H1 (cell line): ENCODE measurements around the gene RGS17. TPM values are rescaled to one million over a fixed set of nuclear protein-coding genes. Genes with fewer than 3 reads are reported as not detected.

Source experiments
- CTCF ChIA-PET: fragments of 300-600 bp; sonication (Branson Sonifier 250); formaldehyde crosslinking; loops from one replicate; lab custom pipeline; 2021; ENCODE audit not compliant: partially characterized antibody; lab: Charles Lee
- POLR2A ChIA-PET: fragments of 300-600 bp; sonication (Branson Sonifier 250); formaldehyde crosslinking; loops from one replicate; lab custom pipeline; 2021; ENCODE audit warnings: inconsistent platforms; ENCODE audit not compliant: partially characterized antibody; lab: Charles Lee
- DNase-seq, 2 experiments: peaks; one replicate each; pipeline versions ENCODE4 v3.0.0 to v3.0.0-alpha.2; 2010 to 2022; ENCODE audit warnings: low spot score in 2 of 2, low read depth in 1 of 2, mixed read lengths in 1 of 2
- FAIRE-seq: peaks from 2 replicates; lab custom pipeline; 2011; peaks lifted over from hg19 to GRCh38; lab: Jason Lieb, UNC
- H2AFZ ChIP-seq: 2 replicates; pipeline ENCODE4 v1.8.1; 2012; ENCODE audit warnings: low read length, inconsistent platforms
- H2AK5ac ChIP-seq: 2 replicates; pipeline ENCODE4 v1.6.1; 2013; ENCODE audit warnings: low read depth, low read length
- H2BK120ac ChIP-seq: replicated peaks from 2 replicates; pipeline ENCODE3; 2013; ENCODE audit warnings: low read depth, low read length, inconsistent platforms
- H2BK12ac ChIP-seq: 2 replicates; pipeline ENCODE4 v1.6.1; 2013; ENCODE audit warnings: low read depth, low read length
- H2BK15ac ChIP-seq: 2 replicates; pipeline ENCODE4 v1.6.1; 2013; ENCODE audit warnings: low read length
- H2BK20ac ChIP-seq: 2 replicates; pipeline ENCODE4 v1.6.1; 2013; ENCODE audit warnings: low read length
- H2BK5ac ChIP-seq: 2 replicates; pipeline ENCODE4 v1.6.1; 2013; ENCODE audit warnings: low read depth, low read length
- H3K14ac ChIP-seq: 2 replicates; pipeline ENCODE4 v1.6.1; 2013; ENCODE audit warnings: inconsistent platforms; ENCODE audit not compliant: insufficient read length
- H3K18ac ChIP-seq: 2 replicates; pipeline ENCODE4 v1.6.1; 2013; ENCODE audit warnings: low read length; ENCODE audit errors: extremely low read depth
- H3K23ac ChIP-seq: 2 replicates; pipeline ENCODE4 v1.6.1; 2013; ENCODE audit warnings: inconsistent platforms; ENCODE audit not compliant: insufficient read length
- H3K23me2 ChIP-seq: 2 replicates; pipeline ENCODE4 v1.6.1; 2013; ENCODE audit warnings: low read depth, low read length
- H3K27ac ChIP-seq: 2 replicates; pipeline ENCODE4 v1.6.1; 2011; ENCODE audit warnings: low read depth, low read length, inconsistent platforms
- H3K27me3 ChIP-seq, 4 experiments: replicated peaks in 1 of 4; 1 replicate in 1 of 4; 2 replicates in 3 of 4; pipeline versions ENCODE4 v1.6.1 to v1.8.1; 2011 to 2013; ENCODE audit warnings: low read length in 3 of 4, mild to moderate bottlenecking in 3 of 4, inconsistent platforms in 2 of 4, mixed read lengths in 2 of 4, moderate library complexity in 1 of 4; ENCODE audit not compliant: control insufficient read depth in 3 of 4, insufficient read depth in 3 of 4; ENCODE audit errors: extremely low read depth in 1 of 4
- H3K36me3 ChIP-seq, 4 experiments: 2 replicates each; pipeline versions ENCODE4 v1.6.1 to v1.8.1; 2011 to 2013; ENCODE audit warnings: mild to moderate bottlenecking in 4 of 4, low read length in 3 of 4, moderate library complexity in 2 of 4, control low read depth in 1 of 4, inconsistent platforms in 1 of 4; ENCODE audit not compliant: insufficient read depth in 4 of 4, control insufficient read depth in 2 of 4
- H3K4ac ChIP-seq: replicated peaks from 2 replicates; pipeline ENCODE3; 2013; ENCODE audit warnings: low read length, low read depth, mixed read lengths, inconsistent platforms; ENCODE audit not compliant: insufficient read length
- H3K4me1 ChIP-seq, 4 experiments: replicated peaks in 1 of 4; 1 replicate in 1 of 4; 2 replicates in 3 of 4; pipeline versions ENCODE4 v1.6.1 to v1.8.1; 2011 to 2013; ENCODE audit warnings: low read length in 3 of 4, inconsistent platforms in 2 of 4, mixed read lengths in 1 of 4; ENCODE audit not compliant: insufficient read depth in 4 of 4, control insufficient read depth in 3 of 4
- H3K4me2 ChIP-seq, 2 experiments: 2 replicates each; pipeline versions ENCODE4 v1.6.1 to v1.8.1; 2011 to 2013; ENCODE audit warnings: low read depth in 2 of 2, low read length in 2 of 2, control low read depth in 1 of 2, inconsistent platforms in 1 of 2, mild to moderate bottlenecking in 1 of 2; ENCODE audit not compliant: insufficient read depth in 1 of 2
- H3K4me3 ChIP-seq, 4 experiments: fragments of 200-600, 300-600 bp in 1 of 4; sonication (generic), shearing (Covaris generic), sonication (Bioruptor Twin) in 1 of 4; 2 replicates each; pipeline versions ENCODE4 v1.5.1 to v1.8.1; 2011 to 2016; ENCODE audit warnings: low read length in 4 of 4, low read depth in 3 of 4, control low read depth in 2 of 4, inconsistent platforms in 2 of 4, mild to moderate bottlenecking in 2 of 4, mixed read lengths in 1 of 4, moderate library complexity in 1 of 4; ENCODE audit not compliant: insufficient read depth in 2 of 4; ENCODE audit errors: extremely low read depth in 1 of 4
- H3K56ac ChIP-seq: replicated peaks from 2 replicates; pipeline ENCODE3; 2013; ENCODE audit warnings: low read depth, mild to moderate bottlenecking, mixed read lengths, low read length, inconsistent platforms; ENCODE audit not compliant: insufficient read length
- H3K79me1 ChIP-seq: 2 replicates; pipeline ENCODE4 v1.6.1; 2013; ENCODE audit warnings: low read depth, low read length, control low read depth
- H3K79me2 ChIP-seq, 2 experiments: 2 replicates each; pipeline versions ENCODE4 v1.6.1 to v1.8.1; 2012 to 2013; ENCODE audit warnings: low read length in 2 of 2, mild to moderate bottlenecking in 2 of 2, inconsistent platforms in 1 of 2; ENCODE audit not compliant: insufficient read depth in 2 of 2, control insufficient read depth in 1 of 2
- H3K9ac ChIP-seq, 4 experiments: replicated peaks in 1 of 4; 1 replicate in 1 of 4; 2 replicates in 3 of 4; pipeline versions ENCODE4 v1.6.1 to v1.8.1; 2011 to 2013; ENCODE audit warnings: low read depth in 3 of 4, low read length in 3 of 4, control low read depth in 2 of 4, mild to moderate bottlenecking in 2 of 4, moderate library complexity in 2 of 4, inconsistent platforms in 1 of 4; ENCODE audit errors: extremely low read depth in 1 of 4
- H3K9me3 ChIP-seq, 2 experiments: 2 replicates each; pipeline versions ENCODE4 v1.6.1 to v1.8.1; 2012 to 2013; ENCODE audit warnings: mild to moderate bottlenecking in 2 of 2, moderate library complexity in 2 of 2, control low read depth in 1 of 2, inconsistent platforms in 1 of 2, low read depth in 1 of 2, low read length in 1 of 2, mixed read lengths in 1 of 2; ENCODE audit not compliant: insufficient read depth in 2 of 2
- H4K20me1 ChIP-seq, 2 experiments: replicated peaks in 1 of 2; 2 replicates each; pipeline versions ENCODE3 to v1.8.1; 2011 to 2013; ENCODE audit warnings: inconsistent platforms in 2 of 2, low read length in 2 of 2, mild to moderate bottlenecking in 1 of 2; ENCODE audit not compliant: insufficient read depth in 2 of 2, control insufficient read depth in 1 of 2
- H4K5ac ChIP-seq: 2 replicates; pipeline ENCODE4 v1.6.1; 2013; ENCODE audit warnings: low read length, low read depth, mixed read lengths, inconsistent platforms; ENCODE audit not compliant: insufficient read length
- H4K8ac ChIP-seq: 2 replicates; pipeline ENCODE4 v1.8.0; 2013; ENCODE audit warnings: mild to moderate bottlenecking, moderate library complexity, low read length, inconsistent platforms; ENCODE audit not compliant: insufficient read depth; ENCODE audit errors: extremely low read depth
- H4K91ac ChIP-seq: replicated peaks from 2 replicates; pipeline ENCODE3; 2013; ENCODE audit warnings: low read length, mixed read lengths, inconsistent platforms; ENCODE audit not compliant: insufficient read length
- CHD2 ChIP-seq: IDR thresholded peaks from 2 replicates; pipeline ENCODE4 v1.6.1; 2012; ENCODE audit warnings: low read length, improper control_type of control experiment
- EZH2 ChIP-seq: fragments of 200-600 bp; sonication (generic); IDR thresholded peaks from 2 replicates; pipeline ENCODE4 v1.7.1; 2012; ENCODE audit warnings: low read depth, mild to moderate bottlenecking, moderate library complexity, low read length, inconsistent platforms; ENCODE audit not compliant: severe bottlenecking
- GABPA ChIP-seq: IDR thresholded peaks from 2 replicates; pipeline ENCODE4 v1.6.1; 2011; ENCODE audit warnings: mild to moderate bottlenecking, low read length, moderate library complexity, borderline replicate concordance; ENCODE audit not compliant: insufficient read depth
- HDAC2 ChIP-seq, 2 experiments: fragments of 300-600 bp in 1 of 2; sonication (generic) in 1 of 2; IDR thresholded peaks; 2 replicates each; pipeline ENCODE4 v1.6.1; 2011 to 2012; ENCODE audit warnings: low read depth in 2 of 2, low read length in 2 of 2, mild to moderate bottlenecking in 2 of 2, moderate library complexity in 2 of 2, borderline replicate concordance in 1 of 2, inconsistent platforms in 1 of 2
- MAFK ChIP-seq: IDR thresholded peaks from 2 replicates; pipeline ENCODE4 v1.6.1; 2012; ENCODE audit warnings: low read depth, mild to moderate bottlenecking, improper control_type of control experiment, low read length
- POLR2A ChIP-seq, 2 experiments: IDR thresholded peaks; 1 replicate in 1 of 2; 2 replicates in 1 of 2; pipeline ENCODE4 v1.6.1; 2011; ENCODE audit warnings: low read depth in 2 of 2, low read length in 2 of 2, mild to moderate bottlenecking in 2 of 2; ENCODE audit errors: control extremely low read depth in 1 of 2
- POU5F1 ChIP-seq: IDR thresholded peaks from 2 replicates; pipeline ENCODE4 v1.6.1; 2011; ENCODE audit warnings: low read depth, mild to moderate bottlenecking, low read length, moderate library complexity
- SAP30 ChIP-seq: fragments of 300-600 bp; sonication (generic); IDR thresholded peaks from 2 replicates; pipeline ENCODE4 v1.7.1; 2012; ENCODE audit warnings: low read length, moderate library complexity, mild to moderate bottlenecking, inconsistent platforms; ENCODE audit not compliant: insufficient read depth, insufficient replicate concordance
- SP2 ChIP-seq: IDR thresholded peaks from 2 replicates; pipeline ENCODE4 v1.6.1; 2012; ENCODE audit warnings: mild to moderate bottlenecking, low read length, inconsistent platforms
- TEAD4 ChIP-seq: IDR thresholded peaks from 2 replicates; pipeline ENCODE4 v1.6.1; 2012; ENCODE audit warnings: low read depth, low read length, inconsistent platforms, mixed read lengths
- ZNF274 ChIP-seq: IDR thresholded peaks from 2 replicates; pipeline ENCODE4 v1.7.0; 2012; ENCODE audit warnings: low read length, borderline replicate concordance; ENCODE audit errors: extremely low read depth
- WGBS, 2 experiments: shearing (Covaris generic) in 1 of 2; methylation state at CpG; one replicate each; pipeline versions ENCODE4 v1.1.6 to v1.1.7; 2013 to 2015; ENCODE audit warnings: low lambda C conversion rate in 2 of 2, mixed read lengths in 2 of 2, inconsistent platforms in 1 of 2, low coverage in 1 of 2, missing lambda C conversion rate in 1 of 2; ENCODE audit not compliant: insufficient replicate concordance in 2 of 2, insufficient coverage in 1 of 2, insufficient read length in 1 of 2; ENCODE audit errors: extremely low coverage in 1 of 2, missing lambda C conversion rate in 1 of 2; 5-methylcytosine and 5-hydroxymethylcytosine counted together
- polyA plus RNA-seq, 7 experiments: library from polyadenylated mRNA; depleted of rRNA in 3 of 7; stranded (reverse) in 5 of 7; unstranded in 2 of 7; fragments of >200 nt in 5 of 7; fragments of 200-250 nt in 2 of 7; gene quantifications; 1 replicate in 5 of 7; 2 replicates in 1 of 7; 4 replicates in 1 of 7; pipeline versions ENCODE4 v1.2.1 to v1.2.3, GENCODE V29; 2011 to 2013; ENCODE audit warnings: missing spikeins in 2 of 7, mixed read lengths in 2 of 7
- total RNA-seq: library from RNA; stranded (reverse); fragmentation: NEBNext Ultra II Directional; extraction: Animal tissue kit (Norgen Biotek cat#: 25700); gene quantifications from 2 replicates; pipeline ENCODE4 v1.2.1, GENCODE V29; 2021
- TF ChIP-seq, protein P1 (sequence below): IDR thresholded peaks from 2 replicates; pipeline ENCODE4 v1.6.1; 2012; ENCODE audit warnings: inconsistent platforms

Gene RGS17
- total and polyA plus RNA-seq, 2 of the 8 experiments (the other 6 are each of a cell fraction or from before 2014, with no cell fraction given): 2.0 to 12.2 TPM

DNA sequence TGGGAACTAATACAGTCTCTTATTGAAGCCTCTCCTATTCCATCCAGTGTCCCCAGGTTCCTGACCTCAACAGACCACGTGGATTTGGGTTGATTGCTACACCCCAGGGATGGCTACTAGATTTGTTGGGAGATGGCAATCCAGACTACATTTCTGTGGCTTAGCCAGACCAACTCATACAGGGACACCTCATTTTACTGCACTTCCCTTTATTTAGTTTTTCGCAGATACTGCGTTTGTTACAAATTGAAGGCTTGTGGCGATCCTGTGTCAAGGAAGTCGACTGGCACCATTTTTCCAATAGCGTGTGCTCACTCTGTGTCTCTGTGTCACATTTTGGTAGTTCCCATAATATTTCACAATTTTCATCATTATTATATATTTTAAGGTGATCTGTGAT is 118.2 kb downstream of the RGS17 start:
- Histone ChIP-seq H2BK5ac (no peak overlapping the region), H2BK12ac (no peak overlapping the region), H3K23ac (no peak overlapping the region), H3K14ac (no peak overlapping the region), H3K79me1 (no peaks in the 10 kb centered on the region), H3K36me3 (no peaks in the 10 kb centered on the region), H4K91ac (no peak overlapping the region), H4K20me1 (no peaks in the 10 kb centered on the region), H2AK5ac (no peak overlapping the region), H2BK15ac (no peak overlapping the region), H3K56ac (no peak overlapping the region), H2BK20ac (no peak overlapping the region), H2AFZ (no peak overlapping the region), H3K4ac (no peak overlapping the region), H4K5ac (no peak overlapping the region), H3K23me2 (no peaks in the 10 kb centered on the region), H3K27me3 (no peaks in the 10 kb centered on the region), H3K18ac (no peak overlapping the region), H3K27ac (no peak overlapping the region), H3K9ac (no peak overlapping the region), H3K4me2 (no peak overlapping the region), H3K4me3 (no peak overlapping the region), H4K8ac (no peak overlapping the region), H3K79me2 (no peaks in the 10 kb centered on the region), H3K4me1 (no peaks in the 10 kb centered on the region), H3K9me3 (no peaks in the 10 kb centered on the region), H2BK120ac (no peak overlapping the region)
- FAIRE-seq (no peak), DNase-seq (no peak)
- CTCF ChIA-PET: interaction anchor here (1.5 kb wide), 1 partner anchor 14 kb away, joined by 4 read pairs; no protein-coding TSS in a partner anchor
- POLR2A ChIA-PET: no interaction called here
- WGBS, 2 experiments: 91% methylated on average over 6 of the region's 6 CpGs; no CpG with 5 or more reads in 1 of the 2 experiments
- TF ChIP-seq TEAD4: no peak
- no peak for TF ChIP-seq MAFK
- TF ChIP-seq CHD2: no peak
- no peak for TF ChIP-seq GABPA
- TF ChIP-seq POU5F1: no peak
- TF ChIP-seq HDAC2 (IDR thresholded peaks at IDR 0.05; ENCODE audit: borderline replicate concordance in 1 of 2, low read depth in 2 of 2, low read length in 2 of 2): no peak
- no peak for TF ChIP-seq ZNF274
- no peak for TF ChIP-seq SP2
- no peak for TF ChIP-seq SAP30
- no peak for TF ChIP-seq POLR2A (IDR thresholded peaks at IDR 0.05; ENCODE audit: control extremely low read depth in 1 of 2, low read depth in 2 of 2, low read length in 2 of 2)
- no peak for TF ChIP-seq EZH2
- TF ChIP-seq, protein P1, sequence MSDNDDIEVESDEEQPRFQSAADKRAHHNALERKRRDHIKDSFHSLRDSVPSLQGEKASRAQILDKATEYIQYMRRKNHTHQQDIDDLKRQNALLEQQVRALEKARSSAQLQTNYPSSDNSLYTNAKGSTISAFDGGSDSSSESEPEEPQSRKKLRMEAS: no peak
